ENCODE results near the gene TAF13.

The TAF13 gene

DNA sequence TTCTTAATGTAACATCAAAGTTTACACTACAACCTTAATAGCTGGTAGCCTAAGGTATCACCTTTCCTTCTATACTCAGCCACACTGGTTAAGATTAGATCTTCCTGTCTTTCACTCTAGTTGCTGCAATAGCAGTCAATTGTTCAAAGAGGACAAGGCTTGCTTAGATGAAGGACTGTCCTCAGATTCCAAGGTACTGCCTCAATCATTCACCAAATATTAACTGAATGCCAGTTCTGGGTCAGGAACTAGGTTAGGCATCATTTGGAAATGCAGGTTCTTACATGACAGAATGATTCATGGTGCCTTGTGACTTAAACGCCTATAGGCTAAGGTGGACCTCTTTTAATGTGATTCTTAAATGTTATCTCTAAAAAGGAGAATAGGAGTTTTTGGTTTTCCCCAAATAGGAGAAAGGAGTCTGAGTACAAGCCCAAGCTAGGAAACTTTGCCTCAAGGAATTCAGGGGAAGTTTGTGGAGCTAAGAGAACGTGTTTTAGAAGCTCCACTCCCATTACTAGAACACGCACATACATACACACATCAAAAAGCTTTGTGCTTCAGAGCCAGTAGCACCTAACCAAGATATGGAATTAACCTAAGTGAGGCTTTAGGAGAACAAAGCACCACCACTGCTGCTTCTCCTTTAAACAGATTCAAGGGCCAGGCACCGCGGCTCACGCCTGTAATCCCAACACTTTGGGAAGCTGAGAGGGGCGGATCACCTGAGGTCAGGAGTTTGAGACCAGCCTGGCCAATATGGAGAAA is 25.4 kb downstream of the TAF13 start:
- no peak overlapping the region for H3K4me3 ChIP-seq (replicated peaks; ENCODE audit: low read depth, low read length)
- TF ChIP-seq, protein P1, sequence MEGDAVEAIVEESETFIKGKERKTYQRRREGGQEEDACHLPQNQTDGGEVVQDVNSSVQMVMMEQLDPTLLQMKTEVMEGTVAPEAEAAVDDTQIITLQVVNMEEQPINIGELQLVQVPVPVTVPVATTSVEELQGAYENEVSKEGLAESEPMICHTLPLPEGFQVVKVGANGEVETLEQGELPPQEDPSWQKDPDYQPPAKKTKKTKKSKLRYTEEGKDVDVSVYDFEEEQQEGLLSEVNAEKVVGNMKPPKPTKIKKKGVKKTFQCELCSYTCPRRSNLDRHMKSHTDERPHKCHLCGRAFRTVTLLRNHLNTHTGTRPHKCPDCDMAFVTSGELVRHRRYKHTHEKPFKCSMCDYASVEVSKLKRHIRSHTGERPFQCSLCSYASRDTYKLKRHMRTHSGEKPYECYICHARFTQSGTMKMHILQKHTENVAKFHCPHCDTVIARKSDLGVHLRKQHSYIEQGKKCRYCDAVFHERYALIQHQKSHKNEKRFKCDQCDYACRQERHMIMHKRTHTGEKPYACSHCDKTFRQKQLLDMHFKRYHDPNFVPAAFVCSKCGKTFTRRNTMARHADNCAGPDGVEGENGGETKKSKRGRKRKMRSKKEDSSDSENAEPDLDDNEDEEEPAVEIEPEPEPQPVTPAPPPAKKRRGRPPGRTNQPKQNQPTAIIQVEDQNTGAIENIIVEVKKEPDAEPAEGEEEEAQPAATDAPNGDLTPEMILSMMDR (IDR thresholded peaks at IDR 0.05; ENCODE audit: low read depth, low read length, missing control alignments), result no peak
- no peak for DNase-seq (ENCODE audit: extremely low read depth, low read depth)

DNA sequence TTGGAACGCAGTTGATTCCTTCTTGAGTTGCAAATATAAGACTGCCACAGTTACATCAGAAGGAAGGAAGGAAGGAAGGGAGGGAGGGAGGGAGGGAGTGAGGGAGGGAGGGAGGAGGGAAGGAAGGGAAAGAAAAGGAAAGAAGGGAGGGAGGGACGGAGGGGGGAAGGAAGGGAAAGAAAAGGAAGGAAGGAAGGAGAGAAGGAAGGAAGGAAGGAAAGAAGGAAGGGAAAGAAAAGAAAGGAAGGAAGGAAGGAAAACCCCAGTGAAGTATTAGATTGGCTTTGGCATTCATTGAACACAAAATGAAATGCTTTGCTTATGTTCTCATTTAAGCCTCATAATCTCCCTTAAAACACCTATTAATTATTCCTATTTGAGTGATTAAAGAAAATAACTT is 27.5 kb downstream of the TAF13 start:
- no peak for DNase-seq (ENCODE audit: extremely low read depth, low read depth)
- H3K4me3 ChIP-seq (replicated peaks; ENCODE audit: low read depth, low read length), result no peak overlapping the region
- TF ChIP-seq, protein P1 (IDR thresholded peaks at IDR 0.05; ENCODE audit: low read depth, low read length, missing control alignments), result no peak

DNA sequence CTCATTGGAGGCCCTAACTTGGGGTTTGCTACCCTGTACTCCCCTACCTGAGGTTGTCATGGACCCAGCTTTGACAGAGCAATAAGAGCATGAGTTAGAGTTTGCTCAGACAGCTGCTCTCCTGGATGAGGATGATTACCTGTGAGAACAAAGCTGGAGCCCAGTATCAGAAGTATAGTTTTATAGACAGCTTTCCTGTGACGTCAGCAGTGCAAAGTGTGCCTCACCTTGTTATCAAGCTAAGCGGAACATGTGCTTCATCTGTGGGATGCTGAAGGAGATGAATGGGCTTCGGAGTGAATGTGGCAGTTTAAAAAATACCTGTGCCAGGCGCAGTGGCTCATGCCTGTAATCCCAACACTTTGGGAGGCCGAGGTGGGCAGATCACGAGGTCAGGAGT is 28.5 kb downstream of the TAF13 start:
- TF ChIP-seq, protein P1 (IDR thresholded peaks at IDR 0.05; ENCODE audit: low read depth, low read length, missing control alignments), result no peak
- DNase-seq (ENCODE audit: extremely low read depth, low read depth), result no peak
- H3K4me3 ChIP-seq (replicated peaks; ENCODE audit: low read depth, low read length), result no peak overlapping the region

DNA sequence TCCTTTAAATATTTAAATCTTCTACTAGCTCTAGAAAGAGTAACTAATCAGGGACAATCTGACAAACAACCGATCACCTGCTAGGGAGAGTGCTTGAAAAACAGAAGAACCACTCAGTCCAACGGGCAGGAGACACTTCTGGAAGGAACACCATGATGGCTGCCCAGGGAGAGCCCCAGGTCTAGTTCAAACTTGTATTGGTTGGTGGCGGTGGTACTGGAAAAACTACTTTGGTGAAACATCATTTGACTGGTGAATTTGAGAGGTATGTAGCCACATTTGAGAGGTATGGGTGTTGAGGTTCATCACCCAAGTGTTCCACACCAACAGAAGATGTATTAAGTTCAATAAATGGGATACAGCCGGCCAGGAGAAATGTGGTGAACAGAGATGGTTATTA is 29.1 kb downstream of the TAF13 start:
- DNase-seq (ENCODE audit: extremely low read depth, low read depth), result no peak
- TF ChIP-seq, protein P1 (IDR thresholded peaks at IDR 0.05; ENCODE audit: low read depth, low read length, missing control alignments), result no peak
- H3K4me3 ChIP-seq (replicated peaks; ENCODE audit: low read depth, low read length), result no peak overlapping the region

DNA sequence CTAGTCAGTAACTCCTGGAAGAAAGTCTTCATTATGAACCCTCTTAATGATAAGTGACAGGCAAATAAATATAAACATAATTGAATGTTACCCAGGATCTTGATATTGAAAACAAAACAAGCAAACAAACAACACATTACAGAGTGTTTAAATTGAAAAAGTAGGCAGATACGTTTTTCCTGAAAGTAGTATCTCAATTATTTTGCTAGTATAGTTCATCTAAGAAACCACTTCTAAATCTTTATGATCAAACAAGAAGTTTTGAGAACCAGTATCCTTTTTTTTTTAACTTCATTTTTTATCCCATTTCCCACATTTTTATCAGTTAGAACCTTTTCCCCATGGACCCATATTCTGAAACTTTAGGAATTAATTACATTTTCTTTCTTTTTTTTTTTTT is 30.2 kb downstream of the TAF13 start:
- TF ChIP-seq, protein P1 (IDR thresholded peaks at IDR 0.05; ENCODE audit: low read depth, low read length, missing control alignments), result no peak
- H3K4me3 ChIP-seq (replicated peaks; ENCODE audit: low read depth, low read length), result no peak overlapping the region
- no peak for DNase-seq (ENCODE audit: extremely low read depth, low read depth)

DNA sequence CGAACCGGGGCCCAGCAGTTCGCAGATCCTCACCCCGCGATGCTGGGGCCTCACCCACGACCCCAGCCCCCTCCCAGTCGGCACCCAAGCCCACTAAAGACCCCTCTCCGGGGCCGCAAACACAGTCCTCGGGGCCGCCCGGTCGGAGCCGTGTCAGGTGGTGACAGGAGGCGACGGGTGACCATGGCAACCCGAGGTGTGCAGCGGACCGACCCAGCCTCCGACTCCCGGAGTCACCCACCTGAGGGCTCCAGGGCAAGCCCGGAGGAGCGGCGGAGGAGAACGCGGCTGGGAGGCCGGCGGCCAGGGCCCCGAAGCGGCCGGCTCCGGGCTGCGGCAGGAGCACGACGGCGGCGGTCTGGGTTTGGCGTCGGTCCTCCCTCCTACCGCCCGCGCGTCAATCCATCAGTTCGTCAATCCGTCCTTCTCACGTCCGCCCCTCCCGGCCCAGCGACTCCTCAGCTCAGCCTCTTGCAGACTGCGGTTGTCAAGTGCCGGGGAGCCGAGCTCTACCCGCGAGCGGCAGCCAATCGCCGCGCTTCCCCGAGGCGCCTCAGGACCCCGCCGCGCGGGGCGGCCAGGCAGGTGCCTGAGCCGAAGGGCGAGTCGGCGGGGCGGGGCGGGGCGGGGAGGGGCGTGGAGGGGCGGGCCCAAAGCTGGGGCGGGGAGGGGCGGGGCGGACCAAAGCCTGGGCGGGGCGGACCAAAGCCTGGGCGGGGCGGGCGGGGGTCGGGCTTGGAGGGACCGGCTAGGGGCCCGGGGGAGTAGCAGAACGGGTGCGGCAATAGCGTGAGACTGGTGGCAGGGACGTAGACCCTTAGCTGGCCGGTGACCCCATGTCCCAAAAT is 34.0 kb downstream of the TAF13 start, which contains the start of gene WDR47:
Gene WDR47 (minus strand): TSS at position 482 of the 848 bp plus-strand sequence. CDS start 18,590 bp downstream, outside the sequence.
- TF ChIP-seq, protein P1 (IDR thresholded peaks at IDR 0.05; ENCODE audit: low read depth, low read length, missing control alignments), result no peak
- DNase-seq (ENCODE audit: extremely low read depth, low read depth), result peak; percentile 79
- peak within 1 kb of the TSS; percentile 96 for H3K4me3 ChIP-seq (replicated peaks; ENCODE audit: low read depth, low read length)

Data from HFF-Myc (cell line).